Mesothelial cell of epicardium (in vitro differentiated cells): ENCODE measurements around the gene HUWE1. TPM values are rescaled to one million over a fixed set of nuclear protein-coding genes. Genes with fewer than 3 reads are reported as not detected.

Experiments
- DNase-seq, 2 experiments: peaks; one replicate each; pipeline ENCODE4 v3.0.0; 2021; ENCODE audit warnings: low spot score in 2 of 2; ENCODE audit not compliant: unreplicated experiment in 2 of 2
- H3K27ac Mint-ChIP-seq: 2 replicates; pipeline ENCODE4 v1.8.0; 2021; ENCODE audit warnings: mixed read lengths
- H3K27me3 Mint-ChIP-seq: 2 replicates; pipeline ENCODE4 v1.8.0; 2021; ENCODE audit warnings: low read depth, mixed read lengths
- H3K36me3 Mint-ChIP-seq: 2 replicates; pipeline ENCODE4 v1.8.0; 2021; ENCODE audit warnings: mixed read lengths
- H3K4me1 Mint-ChIP-seq: 2 replicates; pipeline ENCODE4 v1.8.0; 2021; ENCODE audit warnings: mixed read lengths
- H3K4me3 Mint-ChIP-seq: 2 replicates; pipeline ENCODE4 v1.8.0; 2021; ENCODE audit warnings: mild to moderate bottlenecking, moderate library complexity, mixed read lengths
- H3K9me3 Mint-ChIP-seq: 2 replicates; pipeline ENCODE4 v1.8.0; 2021; ENCODE audit warnings: mixed read lengths
- total RNA-seq: library from RNA; stranded (reverse); gene quantifications from 3 replicates; pipeline ENCODE4 v1.2.1, GENCODE V29; 2021
- TF ChIP-seq, protein P1 (sequence below): fragments of 200-600 bp; sonication (generic); IDR thresholded peaks from one replicate; pipeline ENCODE4 v1.5.0; 2021; ENCODE audit warnings: antibody characterized with exemption; ENCODE audit not compliant: unreplicated experiment

HUWE1 gene
- total RNA-seq, 1 donor from 2014 or later, result 277 TPM

DNA sequence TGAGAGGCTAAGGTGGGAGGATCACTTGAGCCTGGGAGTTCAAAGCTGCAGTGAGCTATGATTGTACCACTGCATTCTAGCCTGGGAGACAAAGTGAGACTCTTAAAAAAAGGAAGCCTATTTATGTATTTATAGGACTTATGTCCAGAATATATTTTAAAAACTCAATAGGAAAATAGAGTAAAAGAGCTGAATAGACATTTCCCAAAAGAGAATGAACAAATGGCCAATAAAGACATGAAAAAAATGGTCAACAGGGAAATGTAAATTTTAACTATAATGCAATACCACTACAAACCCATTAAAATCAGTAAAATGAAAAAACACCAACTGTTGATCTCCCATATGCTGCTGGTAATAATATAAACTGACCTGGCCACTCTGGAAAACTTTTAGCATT is 115.0 kb downstream of the HUWE1 start:
- Mint-ChIP-seq H3K36me3 (peaks cover 32% of the 10 kb centered on the region), H3K9me3 (peaks cover 22% of the 10 kb centered on the region), H3K4me3 (no peak overlapping the region), H3K4me1 (no peaks in the 10 kb centered on the region), H3K27me3 (no peaks in the 10 kb centered on the region), H3K27ac (no peak overlapping the region)
- DNase-seq, result no peak
- TF ChIP-seq, protein P1, sequence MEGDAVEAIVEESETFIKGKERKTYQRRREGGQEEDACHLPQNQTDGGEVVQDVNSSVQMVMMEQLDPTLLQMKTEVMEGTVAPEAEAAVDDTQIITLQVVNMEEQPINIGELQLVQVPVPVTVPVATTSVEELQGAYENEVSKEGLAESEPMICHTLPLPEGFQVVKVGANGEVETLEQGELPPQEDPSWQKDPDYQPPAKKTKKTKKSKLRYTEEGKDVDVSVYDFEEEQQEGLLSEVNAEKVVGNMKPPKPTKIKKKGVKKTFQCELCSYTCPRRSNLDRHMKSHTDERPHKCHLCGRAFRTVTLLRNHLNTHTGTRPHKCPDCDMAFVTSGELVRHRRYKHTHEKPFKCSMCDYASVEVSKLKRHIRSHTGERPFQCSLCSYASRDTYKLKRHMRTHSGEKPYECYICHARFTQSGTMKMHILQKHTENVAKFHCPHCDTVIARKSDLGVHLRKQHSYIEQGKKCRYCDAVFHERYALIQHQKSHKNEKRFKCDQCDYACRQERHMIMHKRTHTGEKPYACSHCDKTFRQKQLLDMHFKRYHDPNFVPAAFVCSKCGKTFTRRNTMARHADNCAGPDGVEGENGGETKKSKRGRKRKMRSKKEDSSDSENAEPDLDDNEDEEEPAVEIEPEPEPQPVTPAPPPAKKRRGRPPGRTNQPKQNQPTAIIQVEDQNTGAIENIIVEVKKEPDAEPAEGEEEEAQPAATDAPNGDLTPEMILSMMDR, result no peak

DNA sequence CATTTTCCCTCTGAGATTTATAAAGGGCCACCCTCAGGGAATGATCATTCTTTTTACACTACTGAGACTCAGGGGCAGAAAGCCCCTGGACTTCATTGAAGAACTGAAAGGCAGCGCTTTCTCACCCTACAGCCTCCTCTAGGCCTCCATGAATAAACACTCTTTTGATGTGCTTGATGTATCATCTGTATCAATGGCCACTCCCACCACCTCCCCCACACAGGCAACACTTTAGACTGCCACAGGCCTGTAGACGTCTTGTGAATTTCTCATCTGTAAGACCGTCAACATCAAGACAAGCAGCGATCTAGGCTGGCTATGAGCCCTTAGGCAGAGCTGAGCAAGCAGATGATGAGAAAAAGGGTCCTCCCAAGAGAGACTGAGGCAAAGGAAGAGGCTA is 123.2 kb downstream of the HUWE1 start:
- H3K4me3 Mint-ChIP-seq, result no peak overlapping the region
- H3K36me3 Mint-ChIP-seq, result peaks cover 54% of the 10 kb centered on the region
- no peak overlapping the region for H3K27ac Mint-ChIP-seq
- H3K27me3 Mint-ChIP-seq, result no peaks in the 10 kb centered on the region
- peaks cover 24% of the 10 kb centered on the region for H3K9me3 Mint-ChIP-seq
- DNase-seq, result no peak
- H3K4me1 Mint-ChIP-seq, result no peaks in the 10 kb centered on the region
- TF ChIP-seq, protein P1, result no peak

DNA sequence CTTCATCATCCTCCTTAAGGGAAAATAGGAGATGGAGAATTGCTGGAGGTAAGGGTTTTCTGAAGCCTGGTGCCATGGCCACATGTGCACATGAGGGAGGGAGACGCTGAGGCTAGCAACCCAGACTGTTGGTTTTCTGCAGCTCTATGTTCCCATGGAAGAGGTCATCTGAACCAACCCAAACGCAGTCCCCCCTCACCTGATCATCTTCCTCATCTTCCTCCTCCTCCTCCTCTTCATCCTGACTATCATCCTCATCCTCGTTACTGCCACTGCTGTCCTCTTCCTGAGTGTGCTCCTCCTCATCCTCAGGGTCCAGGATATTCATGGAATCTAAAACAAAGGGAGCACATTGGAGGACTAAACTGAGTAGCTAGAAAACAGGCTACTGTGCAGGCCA is 124.6 kb downstream of the HUWE1 start:
- no peak overlapping the region for H3K4me3 Mint-ChIP-seq
- H3K27ac Mint-ChIP-seq, result no peak overlapping the region
- no peaks in the 10 kb centered on the region for H3K4me1 Mint-ChIP-seq
- H3K9me3 Mint-ChIP-seq, result peaks cover 31% of the 10 kb centered on the region
- TF ChIP-seq, protein P1, result no peak
- H3K36me3 Mint-ChIP-seq, result peaks cover 61% of the 10 kb centered on the region
- H3K27me3 Mint-ChIP-seq, result no peaks in the 10 kb centered on the region
- no peak for DNase-seq

DNA sequence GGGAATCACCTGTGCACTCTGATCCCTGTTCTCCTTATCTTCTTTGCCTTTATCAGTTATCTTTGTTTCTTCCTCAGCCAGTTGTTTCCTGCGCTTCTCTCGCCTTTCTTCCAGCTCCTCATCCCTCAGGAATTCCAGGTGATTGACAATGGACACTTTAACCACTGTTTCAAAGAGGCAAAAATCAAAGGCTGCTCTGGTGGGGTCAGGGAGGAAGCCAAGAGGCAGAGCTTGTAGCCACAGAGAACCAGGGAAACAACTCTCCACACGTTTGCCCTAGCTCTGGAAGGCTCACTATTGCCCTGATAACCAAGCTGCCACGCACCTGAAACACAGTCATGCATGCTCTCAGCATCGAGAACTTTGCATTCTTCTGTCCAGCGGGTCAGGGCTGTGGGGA is 127.9 kb downstream of the HUWE1 start:
- peaks cover 58% of the 10 kb centered on the region for H3K36me3 Mint-ChIP-seq
- H3K27me3 Mint-ChIP-seq, result no peaks in the 10 kb centered on the region
- no peak for DNase-seq
- H3K4me1 Mint-ChIP-seq, result no peaks in the 10 kb centered on the region
- H3K9me3 Mint-ChIP-seq, result peaks cover 38% of the 10 kb centered on the region
- TF ChIP-seq, protein P1, result no peak
- H3K4me3 Mint-ChIP-seq, result no peak overlapping the region
- H3K27ac Mint-ChIP-seq, result no peak overlapping the region

DNA sequence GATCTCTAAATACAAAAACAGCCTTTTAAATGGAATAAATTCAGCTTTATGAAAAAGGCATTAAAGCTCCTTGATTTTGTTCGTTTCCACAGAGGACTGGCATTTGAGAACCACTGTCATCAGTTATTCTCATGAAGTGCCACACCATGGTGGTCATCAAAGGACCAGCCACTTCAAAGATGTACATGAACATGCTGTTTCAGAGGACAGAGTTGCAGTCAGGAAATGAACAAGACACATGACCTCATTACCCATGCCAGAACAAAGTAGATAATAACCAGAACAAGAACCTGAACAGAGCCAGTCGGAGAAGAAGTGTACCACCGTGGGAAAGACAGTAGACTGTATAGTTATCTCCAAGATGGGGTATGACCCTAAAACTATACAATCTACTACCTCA is 129.7 kb downstream of the HUWE1 start:
- TF ChIP-seq, protein P1, result no peak
- no peak overlapping the region for H3K27ac Mint-ChIP-seq
- peaks cover 56% of the 10 kb centered on the region for H3K36me3 Mint-ChIP-seq
- DNase-seq, result no peak
- H3K9me3 Mint-ChIP-seq, result peaks cover 38% of the 10 kb centered on the region
- no peak overlapping the region for H3K4me3 Mint-ChIP-seq
- no peaks in the 10 kb centered on the region for H3K27me3 Mint-ChIP-seq
- no peaks in the 10 kb centered on the region for H3K4me1 Mint-ChIP-seq
